Measurements from ENCODE around the gene ANKRD12.

ANKRD12 gene

GRCh38 chr18:9259173-9259572 lies 122.6 kb downstream of the ANKRD12 start:
- H3K4me3 ChIP-seq (ENCODE audit: low read depth, low read length): no peak overlapping the region
- no peaks in the 10 kb centered on the region for H3K4me1 ChIP-seq (ENCODE audit: control insufficient read depth, insufficient read depth, low read length)
- H3K9me3 ChIP-seq (ENCODE audit: control insufficient read depth, insufficient read depth, low read depth, low read length): no peaks in the 10 kb centered on the region
- TF ChIP-seq ZNF211 (tag by site-specific recombination; IDR thresholded peaks at IDR 0.05; ENCODE audit: low read depth) (no peak), ZSCAN18 (tag by site-specific recombination; IDR thresholded peaks at IDR 0.05) (no peak), ZNF404 (tag by site-specific recombination; IDR thresholded peaks at IDR 0.05) (no peak), EGR2 (tag by site-specific recombination; IDR thresholded peaks at IDR 0.05; ENCODE audit: low read depth) (no peak)
- CTCF ChIA-PET: no interaction called here
- no peak overlapping the region for H3K27ac ChIP-seq (ENCODE audit: extremely low read depth, low read depth, low read length)
- POLR2A ChIA-PET: no interaction called here
- peaks cover 0 to 2% of the 10 kb centered on the region in 2 experiments; a peak in 1 of 3 replicates for H3K36me3 ChIP-seq (ENCODE audit: control insufficient read depth in 2 of 2, insufficient read depth in 1 of 2, low read length in 2 of 2)

DNA sequence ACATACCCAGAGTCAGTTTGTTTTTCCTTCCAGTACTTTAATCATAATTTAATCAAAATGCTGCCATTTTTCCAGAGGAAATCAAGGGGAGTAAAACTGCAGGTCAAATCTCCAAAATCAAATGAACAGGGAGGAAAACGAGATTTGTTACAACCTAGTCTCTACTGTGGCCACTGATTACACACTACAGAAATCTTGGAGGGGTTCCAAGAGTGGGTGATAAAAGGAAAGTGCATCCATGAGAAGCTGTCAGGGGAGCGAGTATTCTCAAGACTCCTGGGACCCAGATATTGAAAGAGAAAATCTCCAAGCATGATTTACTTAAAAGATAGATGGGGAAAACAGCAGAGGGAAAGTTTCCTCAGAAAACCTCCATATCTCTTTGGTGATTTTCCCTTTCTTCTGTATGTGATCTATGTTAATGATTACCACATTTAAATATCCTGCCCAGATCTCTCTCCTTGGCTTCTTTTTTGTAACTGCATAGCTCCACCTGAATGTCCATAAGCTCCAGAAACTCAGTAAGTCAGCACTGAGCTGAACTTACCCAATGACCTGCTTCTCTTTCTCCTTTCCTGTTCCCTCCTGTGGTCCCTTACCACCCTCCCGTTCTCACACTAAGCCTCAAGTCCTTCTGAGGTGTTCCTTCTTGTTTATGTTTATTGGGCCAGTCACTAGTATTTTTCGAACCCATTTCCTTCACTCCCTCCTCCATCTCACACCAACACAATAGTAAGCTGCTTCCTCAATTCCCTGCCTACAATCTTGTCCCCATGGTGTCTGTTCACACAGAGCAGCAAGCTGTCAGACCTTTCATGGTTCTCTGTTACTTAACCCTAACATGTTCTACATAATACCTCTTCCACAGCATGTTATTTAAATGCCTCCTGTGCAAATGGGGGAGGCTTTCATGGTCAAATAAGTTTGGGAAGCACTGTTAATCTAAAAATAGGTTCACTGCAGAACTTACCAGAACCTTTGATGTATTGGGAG lies 124.1 kb downstream of the ANKRD12 start:
- Histone ChIP-seq H3K27ac (ENCODE audit: extremely low read depth, low read depth, low read length) (no peak overlapping the region), H3K4me1 (ENCODE audit: control insufficient read depth, insufficient read depth, low read length) (no peaks in the 10 kb centered on the region), H3K4me3 (ENCODE audit: low read depth, low read length) (no peak overlapping the region), H3K9me3 (ENCODE audit: control insufficient read depth, insufficient read depth, low read depth, low read length) (no peaks in the 10 kb centered on the region), H3K36me3 (ENCODE audit: control insufficient read depth in 2 of 2, insufficient read depth in 1 of 2, low read length in 2 of 2) (peaks cover 0 to 10% of the 10 kb centered on the region in 2 experiments; a peak in 1 of 3 replicates)
- TF ChIP-seq ZNF366 (tag by site-specific recombination; conservative IDR thresholded peaks at IDR 0.05) (no peak), CTCF (tag by site-specific recombination; IDR thresholded peaks at IDR 0.05) (no peak), KLF8 (tag by site-specific recombination; IDR thresholded peaks at IDR 0.05) (no peak), ZNF529 (tag by site-specific recombination; IDR thresholded peaks at IDR 0.05; ENCODE audit: insufficient replicate concordance) (no peak), ZNF704 (tag by site-specific recombination; IDR thresholded peaks at IDR 0.05) (no peak), ZNF239 (tag by site-specific recombination; IDR thresholded peaks at IDR 0.05) (no peak), ZNF518A (tag by site-specific recombination; conservative IDR thresholded peaks at IDR 0.05; ENCODE audit: low read depth) (no peak), ZNF513 (tag by site-specific recombination; IDR thresholded peaks at IDR 0.05) (no peak), ZNF639 (tag by site-specific recombination; IDR thresholded peaks at IDR 0.05) (no peak), ZSCAN30 (tag by site-specific recombination; IDR thresholded peaks at IDR 0.05) (no peak), ZNF16 (tag by site-specific recombination; IDR thresholded peaks at IDR 0.05; ENCODE audit: low read depth) (no peak), ZNF830 (tag by site-specific recombination; IDR thresholded peaks at IDR 0.05; ENCODE audit: low read depth) (no peak)
- CTCF ChIA-PET: no interaction called here
- POLR2A ChIA-PET: no interaction called here

Measured in HEK293 (cell line).